Testis (tissue), 3 donors: ENCODE data around the gene COX15. TPM values are rescaled to one million over a fixed set of nuclear protein-coding genes. Genes with fewer than 3 reads are reported as not detected.

Experiments used
- DNase-seq: peaks from one replicate; pipeline ENCODE4 v3.0.0-alpha.2; 2019
- H3K27ac ChIP-seq, 2 donors: fragments of 200-600 bp; sonication (generic); one replicate each; pipeline ENCODE4 v1.5.1; 2019
- H3K27me3 ChIP-seq: fragments of 200-600 bp; sonication (generic); one replicate; pipeline ENCODE4 v1.5.1; 2019
- H3K36me3 ChIP-seq: fragments of 200-600 bp; sonication (generic); one replicate; pipeline ENCODE4 v1.5.1; 2017; ENCODE audit warnings: low read depth; ENCODE audit errors: missing control alignments
- H3K4me1 ChIP-seq: fragments of 200-600 bp; sonication (generic); one replicate; pipeline ENCODE4 v1.5.1; 2019
- H3K4me3 ChIP-seq, 2 donors: fragments of 200-600 bp; sonication (generic); one replicate each; pipeline ENCODE4 v1.5.1; 2017 to 2019
- H3K9me3 ChIP-seq: fragments of 200-600 bp; sonication (generic); one replicate; pipeline ENCODE4 v1.5.1; 2017
- POLR2A ChIP-seq: fragments of 450-650 bp; IDR thresholded peaks from one replicate; pipeline ENCODE4 v1.6.1; 2017; ENCODE audit warnings: antibody characterized with exemption, mild to moderate bottlenecking, moderate library complexity
- WGBS, 2 donors: methylation state at CpG; one replicate each; pipeline ENCODE4 v1.1.5; 2018; 5-methylcytosine and 5-hydroxymethylcytosine counted together
- intact Hi-C: fragments of 100-400 bp; cut with DNase I; formaldehyde crosslinking; loops from one replicate; pipeline ENCODE4 v1.15.1; 2023; ENCODE audit warnings: low total_unique reads
- polyA plus RNA-seq: library from polyadenylated mRNA; stranded (reverse); fragments of 350-450 nt; fragmentation: Illumina TruSeq; extraction: RNeasy Lipid Tissue Mini Kit (QIAGEN cat#74804); gene quantifications from one replicate; pipeline ENCODE4 v1.2.3, GENCODE V29; 2014; ENCODE audit warnings: low read depth, low replicate concordance; ENCODE audit not compliant: insufficient read depth
- total RNA-seq, 2 donors: library from RNA; depleted of rRNA; stranded (reverse); fragments of >200 nt; gene quantifications; one replicate each; pipeline ENCODE4 v1.2.3, GENCODE V29; 2016
- TF ChIP-seq, protein P1 (sequence below), 3 experiments: fragments of 450-650 bp in 2 of 3; fragments of 200-600 bp in 1 of 3; sonication (generic) in 1 of 3; IDR thresholded peaks; one replicate each; pipeline ENCODE4 v1.5.1; 2016 to 2019; ENCODE audit warnings: antibody characterized with exemption in 3 of 3, mild to moderate bottlenecking in 2 of 3, moderate library complexity in 1 of 3

COX15 gene
- total and polyA plus RNA-seq, 3 donors from 2014 or later, result 30.0 to 47.4 (median 45.8) TPM

DNA sequence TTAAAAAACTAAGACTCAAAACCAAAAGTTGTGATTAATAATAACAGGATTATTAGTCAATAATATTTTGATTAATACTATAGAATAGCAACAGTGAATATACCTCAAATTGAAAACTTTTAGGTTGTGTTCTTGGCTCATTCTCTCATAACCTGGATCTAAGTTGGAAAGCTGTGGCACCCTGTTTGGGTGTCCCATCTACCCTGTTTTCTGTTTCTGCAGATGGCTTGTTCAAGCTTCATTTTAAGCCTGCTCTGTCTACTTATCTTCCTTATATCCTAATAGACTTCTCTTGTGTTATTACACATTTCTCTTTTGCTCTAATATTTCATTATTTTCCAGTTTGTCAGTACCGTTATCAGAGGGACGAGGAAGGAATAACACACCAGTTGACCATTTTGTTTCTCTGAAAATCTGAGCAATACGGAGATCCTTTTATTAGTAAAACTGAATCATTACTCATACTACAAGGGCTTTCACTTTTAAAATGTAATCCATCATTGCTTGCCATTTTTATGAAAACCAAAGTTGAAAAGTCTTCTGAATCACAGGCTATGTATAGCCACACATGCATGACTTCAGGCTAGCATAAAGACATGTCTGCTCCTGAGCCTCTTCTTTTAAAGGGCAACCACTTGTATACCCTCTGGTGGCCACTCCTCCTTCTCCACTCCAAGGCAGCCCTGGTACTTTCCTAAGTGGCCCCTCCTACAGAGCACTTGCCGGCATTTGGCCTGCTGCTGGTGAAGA, 22.3 kb downstream of the COX15 start:
- peak overlapping the region in 1 of 2 donors; percentile 52 for H3K27ac ChIP-seq
- WGBS, 2 donors, result 62 to 64% methylated on average over 4 of the region's 4 CpGs
- intact Hi-C loops, result no loop called here

DNA sequence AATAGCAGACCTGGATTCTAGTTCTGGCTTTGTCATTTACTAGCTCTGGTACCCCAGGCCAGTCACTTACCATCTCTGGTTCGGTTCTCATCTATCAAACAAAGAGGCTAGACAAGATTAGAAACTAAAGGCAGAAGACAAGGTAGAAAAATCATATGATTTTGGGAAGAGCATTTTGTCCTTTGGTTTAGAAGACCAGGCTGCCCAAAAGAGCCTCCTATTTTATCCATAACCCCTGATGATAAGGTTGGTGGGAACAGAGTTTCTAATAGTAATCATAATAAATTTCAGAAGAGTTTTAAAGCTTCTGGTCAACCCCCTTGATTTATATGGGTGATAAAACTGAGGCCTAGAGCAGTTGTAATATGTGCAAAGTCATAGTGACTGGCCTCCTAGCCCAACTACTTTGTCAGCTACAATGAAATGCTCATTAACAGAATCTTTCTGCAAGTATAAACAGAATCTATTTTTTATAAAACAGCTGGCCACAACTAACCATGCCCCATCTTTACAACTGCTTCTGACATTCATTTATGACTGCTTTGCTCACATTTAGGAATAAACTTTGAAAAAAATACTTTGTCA, 23.4 kb downstream of the COX15 start:
- Histone ChIP-seq H3K9me3 (no peaks in the 10 kb centered on the region), H3K27me3 (no peaks in the 10 kb centered on the region), H3K4me3 (no peak overlapping the region), H3K36me3 (no peaks in the 10 kb centered on the region), H3K4me1 (no peaks in the 10 kb centered on the region), H3K27ac (peak overlapping the region in 1 of 2 donors; percentile 52)
- no peak for TF ChIP-seq POLR2A
- TF ChIP-seq, protein P1, sequence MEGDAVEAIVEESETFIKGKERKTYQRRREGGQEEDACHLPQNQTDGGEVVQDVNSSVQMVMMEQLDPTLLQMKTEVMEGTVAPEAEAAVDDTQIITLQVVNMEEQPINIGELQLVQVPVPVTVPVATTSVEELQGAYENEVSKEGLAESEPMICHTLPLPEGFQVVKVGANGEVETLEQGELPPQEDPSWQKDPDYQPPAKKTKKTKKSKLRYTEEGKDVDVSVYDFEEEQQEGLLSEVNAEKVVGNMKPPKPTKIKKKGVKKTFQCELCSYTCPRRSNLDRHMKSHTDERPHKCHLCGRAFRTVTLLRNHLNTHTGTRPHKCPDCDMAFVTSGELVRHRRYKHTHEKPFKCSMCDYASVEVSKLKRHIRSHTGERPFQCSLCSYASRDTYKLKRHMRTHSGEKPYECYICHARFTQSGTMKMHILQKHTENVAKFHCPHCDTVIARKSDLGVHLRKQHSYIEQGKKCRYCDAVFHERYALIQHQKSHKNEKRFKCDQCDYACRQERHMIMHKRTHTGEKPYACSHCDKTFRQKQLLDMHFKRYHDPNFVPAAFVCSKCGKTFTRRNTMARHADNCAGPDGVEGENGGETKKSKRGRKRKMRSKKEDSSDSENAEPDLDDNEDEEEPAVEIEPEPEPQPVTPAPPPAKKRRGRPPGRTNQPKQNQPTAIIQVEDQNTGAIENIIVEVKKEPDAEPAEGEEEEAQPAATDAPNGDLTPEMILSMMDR (IDR thresholded peaks at IDR 0.05), result no peak
- intact Hi-C loops, result no loop called here
- 76 to 82% methylated on average over 1 of the region's 1 CpG for WGBS, 2 donors
- DNase-seq, result no peak

More for the DNA sequence above, 22.3 kb downstream of the COX15 start:
- Histone ChIP-seq H3K36me3 (no peaks in the 10 kb centered on the region), H3K4me1 (no peaks in the 10 kb centered on the region), H3K27me3 (no peaks in the 10 kb centered on the region), H3K9me3 (no peaks in the 10 kb centered on the region), H3K4me3 (no peak overlapping the region)
- no peak for DNase-seq
- no peak for TF ChIP-seq POLR2A
- TF ChIP-seq, protein P1 (IDR thresholded peaks at IDR 0.05), result no peak

GRCh38 chr10:99700649-99701048, 31.3 kb downstream of the COX15 start:
- Histone ChIP-seq H3K4me1 (no peaks in the 10 kb centered on the region), H3K36me3 (no peaks in the 10 kb centered on the region), H3K4me3 (no peak overlapping the region), H3K9me3 (no peaks in the 10 kb centered on the region), H3K27me3 (no peaks in the 10 kb centered on the region), H3K27ac (no peak overlapping the region)
- DNase-seq, result no peak
- intact Hi-C loops, result no loop called here
- TF ChIP-seq POLR2A, result no peak
- TF ChIP-seq, protein P1 (IDR thresholded peaks at IDR 0.05), result no peak
- WGBS, 2 donors, result 89 to 93% methylated on average over 4 of the region's 4 CpGs

- H3K9me3 ChIP-seq, result no peaks in the 10 kb centered on the region
- TF ChIP-seq POLR2A, result no peak
- TF ChIP-seq, protein P1 (IDR thresholded peaks at IDR 0.05), result no peak
- no peak overlapping the region for H3K27ac ChIP-seq
- no peak overlapping the region for H3K4me3 ChIP-seq
- intact Hi-C loops, result no loop called here
- no peaks in the 10 kb centered on the region for H3K4me1 ChIP-seq
- H3K27me3 ChIP-seq, result no peaks in the 10 kb centered on the region
- H3K36me3 ChIP-seq, result no peaks in the 10 kb centered on the region
- 89 to 93% methylated on average over 8 of the region's 8 CpGs for WGBS, 2 donors
- no peak for DNase-seq
Observed at GRCh38 chr10:99698504-99699080, 33.3 kb downstream of the COX15 start.
